ENCODE results near the gene HOXD12.

HOXD12 gene

GRCh38 chr2:176145085-176145969, 45.7 kb downstream of the HOXD12 start:
- no peaks in the 10 kb centered on the region for H3K27me3 ChIP-seq
- TF ChIP-seq, protein P1, sequence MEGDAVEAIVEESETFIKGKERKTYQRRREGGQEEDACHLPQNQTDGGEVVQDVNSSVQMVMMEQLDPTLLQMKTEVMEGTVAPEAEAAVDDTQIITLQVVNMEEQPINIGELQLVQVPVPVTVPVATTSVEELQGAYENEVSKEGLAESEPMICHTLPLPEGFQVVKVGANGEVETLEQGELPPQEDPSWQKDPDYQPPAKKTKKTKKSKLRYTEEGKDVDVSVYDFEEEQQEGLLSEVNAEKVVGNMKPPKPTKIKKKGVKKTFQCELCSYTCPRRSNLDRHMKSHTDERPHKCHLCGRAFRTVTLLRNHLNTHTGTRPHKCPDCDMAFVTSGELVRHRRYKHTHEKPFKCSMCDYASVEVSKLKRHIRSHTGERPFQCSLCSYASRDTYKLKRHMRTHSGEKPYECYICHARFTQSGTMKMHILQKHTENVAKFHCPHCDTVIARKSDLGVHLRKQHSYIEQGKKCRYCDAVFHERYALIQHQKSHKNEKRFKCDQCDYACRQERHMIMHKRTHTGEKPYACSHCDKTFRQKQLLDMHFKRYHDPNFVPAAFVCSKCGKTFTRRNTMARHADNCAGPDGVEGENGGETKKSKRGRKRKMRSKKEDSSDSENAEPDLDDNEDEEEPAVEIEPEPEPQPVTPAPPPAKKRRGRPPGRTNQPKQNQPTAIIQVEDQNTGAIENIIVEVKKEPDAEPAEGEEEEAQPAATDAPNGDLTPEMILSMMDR (IDR thresholded peaks at IDR 0.05; ENCODE audit: low read depth, low read length) = no peak

DNA sequence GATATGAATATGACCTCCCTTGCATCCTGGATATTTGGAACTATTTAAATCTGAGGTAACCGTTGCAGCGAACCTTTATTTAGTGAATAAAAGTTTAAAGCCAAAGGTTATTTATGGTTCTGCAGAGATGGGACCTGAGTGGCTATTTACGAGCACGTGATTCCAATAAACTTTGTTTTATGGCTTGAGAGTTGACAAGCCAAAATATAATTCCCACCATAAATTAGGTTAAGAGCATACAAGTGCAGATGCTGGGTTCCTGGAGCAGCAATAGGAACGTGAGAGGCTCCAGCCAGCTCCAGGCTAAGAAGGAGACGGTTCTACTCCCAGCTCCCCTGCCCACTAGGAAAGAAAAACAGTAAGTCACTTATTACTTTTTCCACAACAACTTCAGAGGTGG, 46.5 kb downstream of the HOXD12 start:
- no peak for DNase-seq
- no peaks in the 10 kb centered on the region for H3K27me3 ChIP-seq

More at GRCh38 chr2:176145085-176145969, 45.7 kb downstream of the HOXD12 start:
- no peak for DNase-seq
- Histone ChIP-seq H3K9me3 (no peaks in the 10 kb centered on the region), H3K4me1 (no peaks in the 10 kb centered on the region), H3K36me3 (no peaks in the 10 kb centered on the region), H3K4me3 (ENCODE audit: low read depth, low read length) (no peak overlapping the region)

GRCh38 chr2:176146645-176147044, 47.0 kb downstream of the HOXD12 start:
- Histone ChIP-seq H3K9me3 (no peaks in the 10 kb centered on the region), H3K27me3 (no peaks in the 10 kb centered on the region), H3K4me3 (ENCODE audit: low read depth, low read length) (no peak overlapping the region), H3K36me3 (no peaks in the 10 kb centered on the region), H3K4me1 (no peaks in the 10 kb centered on the region)
- DNase-seq = no peak
- TF ChIP-seq, protein P1 (IDR thresholded peaks at IDR 0.05; ENCODE audit: low read depth, low read length) = no peak

More for the DNA sequence above, 46.5 kb downstream of the HOXD12 start:
- TF ChIP-seq, protein P1 (IDR thresholded peaks at IDR 0.05; ENCODE audit: low read depth, low read length) = no peak
- Histone ChIP-seq H3K4me1 (no peaks in the 10 kb centered on the region), H3K36me3 (no peaks in the 10 kb centered on the region), H3K9me3 (no peaks in the 10 kb centered on the region), H3K4me3 (ENCODE audit: low read depth, low read length) (no peak overlapping the region)

- no peaks in the 10 kb centered on the region for H3K4me1 ChIP-seq
- no peaks in the 10 kb centered on the region for H3K9me3 ChIP-seq
- no peaks in the 10 kb centered on the region for H3K36me3 ChIP-seq
- no peaks in the 10 kb centered on the region for H3K27me3 ChIP-seq
- DNase-seq = no peak
- TF ChIP-seq, protein P1 (IDR thresholded peaks at IDR 0.05; ENCODE audit: low read depth, low read length) = no peak
- no peak overlapping the region for H3K4me3 ChIP-seq (ENCODE audit: low read depth, low read length)
Measured at GRCh38 chr2:176147210-176147799, 47.7 kb downstream of the HOXD12 start.

DNA sequence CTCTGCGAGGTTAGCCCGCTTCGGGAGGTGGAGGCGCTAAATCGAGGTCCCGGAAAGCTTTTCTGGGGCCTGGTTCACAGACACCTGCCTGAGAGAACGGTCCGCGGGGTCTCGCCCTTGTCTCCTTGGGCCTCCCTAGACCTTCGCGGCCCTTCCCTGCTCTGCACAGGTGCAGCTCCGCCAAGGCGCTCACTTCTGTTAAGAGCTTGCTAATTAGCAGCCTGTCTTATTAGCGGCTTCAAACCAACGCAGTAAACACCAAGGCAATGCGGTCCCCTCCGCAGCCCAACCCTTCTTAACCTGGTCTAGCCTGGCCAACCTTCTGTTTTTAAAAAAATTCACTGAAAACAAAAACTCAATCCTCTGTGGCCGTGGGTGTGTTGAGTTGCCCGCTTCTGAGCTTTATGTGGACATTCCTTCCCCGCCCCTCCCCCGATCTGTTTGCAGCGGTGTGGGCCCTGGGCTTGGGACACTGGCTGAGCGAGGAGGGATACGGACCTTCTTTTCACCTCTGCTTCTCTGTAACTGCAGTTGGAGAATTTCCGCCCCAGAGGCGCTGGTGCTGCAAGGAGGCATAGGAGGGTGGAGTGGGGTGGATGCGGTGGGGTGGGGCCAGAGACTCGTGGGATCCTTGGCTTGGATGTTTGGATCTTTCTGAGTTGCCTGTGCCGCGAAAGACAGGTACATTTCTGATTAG, 48.4 kb downstream of the HOXD12 start:
- TF ChIP-seq, protein P1 (IDR thresholded peaks at IDR 0.05; ENCODE audit: low read depth, low read length) = no peak
- Histone ChIP-seq H3K4me1 (no peaks in the 10 kb centered on the region), H3K27me3 (no peaks in the 10 kb centered on the region), H3K9me3 (no peaks in the 10 kb centered on the region), H3K36me3 (no peaks in the 10 kb centered on the region), H3K4me3 (ENCODE audit: low read depth, low read length) (no peak overlapping the region)
- DNase-seq = no peak

All from BE2C (cell line).